Parathyroid adenoma (tissue), 2 donors: ENCODE results near the gene RAP1GAP2.

ENCODE experiments used
- H2AFZ ChIP-seq: fragments of 300-600 bp; sonication (generic); one replicate; pipeline ENCODE4 v1.7.0; 2017; ENCODE audit warnings: antibody characterized with exemption, mild to moderate bottlenecking
- H3K27ac ChIP-seq: fragments of 300-600 bp; sonication (generic); one replicate; pipeline ENCODE4 v1.7.0; 2017
- H3K27me3 ChIP-seq: fragments of 300-600 bp; sonication (generic); one replicate; pipeline ENCODE4 v1.7.0; 2017; ENCODE audit warnings: low read length; ENCODE audit not compliant: control insufficient read depth, insufficient read depth
- H3K36me3 ChIP-seq: fragments of 300-600 bp; sonication (generic); one replicate; pipeline ENCODE4 v1.7.0; 2017; ENCODE audit warnings: low read length; ENCODE audit not compliant: control insufficient read depth, insufficient read depth
- H3K4me1 ChIP-seq: fragments of 300-600 bp; sonication (generic); one replicate; pipeline ENCODE4 v1.7.0; 2017; ENCODE audit warnings: control low read depth
- H3K4me2 ChIP-seq: fragments of 300-600 bp; sonication (generic); one replicate; pipeline ENCODE4 v1.7.0; 2017; ENCODE audit warnings: low read length
- H3K4me3 ChIP-seq: fragments of 300-600 bp; sonication (generic); one replicate; pipeline ENCODE4 v1.7.0; 2017; ENCODE audit warnings: low read depth, low read length
- H3K79me2 ChIP-seq: fragments of 300-600 bp; sonication (generic); one replicate; pipeline ENCODE4 v1.7.0; 2017; ENCODE audit warnings: control low read depth
- H3K9ac ChIP-seq: fragments of 300-600 bp; sonication (generic); one replicate; pipeline ENCODE4 v1.7.0; 2017; ENCODE audit warnings: mild to moderate bottlenecking
- H3K9me3 ChIP-seq: fragments of 300-600 bp; sonication (generic); one replicate; pipeline ENCODE4 v1.7.0; 2017; ENCODE audit warnings: low read length; ENCODE audit not compliant: control insufficient read depth
- CTCF ChIP-seq: fragments of 300-600 bp; sonication (generic); IDR thresholded peaks from one replicate; pipeline ENCODE4 v1.7.0; 2017; ENCODE audit warnings: antibody characterized with exemption, mild to moderate bottlenecking
- donor health status: primary hyperparathyroidism.

The RAP1GAP2 gene

GRCh38 chr17:2980211-2980903 lies 184.1 kb downstream of the RAP1GAP2 start:
- Histone ChIP-seq H3K36me3 (no peaks in the 10 kb centered on the region), H3K79me2 (no peaks in the 10 kb centered on the region), H3K27me3 (no peaks in the 10 kb centered on the region), H3K9me3 (no peaks in the 10 kb centered on the region), H3K27ac (no peak overlapping the region), H2AFZ (no peak overlapping the region), H3K4me1 (no peaks in the 10 kb centered on the region), H3K4me3 (no peak overlapping the region), H3K4me2 (no peak overlapping the region), H3K9ac (no peak overlapping the region)
- no peak for TF ChIP-seq CTCF

GRCh38 chr17:2980904-2981246 lies 184.6 kb downstream of the RAP1GAP2 start:
- no peak for TF ChIP-seq CTCF
- Histone ChIP-seq H3K9ac (no peak overlapping the region), H3K4me3 (no peak overlapping the region), H3K4me1 (no peaks in the 10 kb centered on the region), H3K27ac (no peak overlapping the region), H3K79me2 (no peaks in the 10 kb centered on the region), H2AFZ (no peak overlapping the region), H3K36me3 (no peaks in the 10 kb centered on the region), H3K9me3 (no peaks in the 10 kb centered on the region), H3K4me2 (no peak overlapping the region), H3K27me3 (no peaks in the 10 kb centered on the region)

GRCh38 chr17:2981325-2981724 lies 185.1 kb downstream of the RAP1GAP2 start:
- no peak overlapping the region for H3K4me3 ChIP-seq
- no peaks in the 10 kb centered on the region for H3K27me3 ChIP-seq
- no peaks in the 10 kb centered on the region for H3K9me3 ChIP-seq
- H3K4me2 ChIP-seq: no peak overlapping the region
- no peak for TF ChIP-seq CTCF
- H3K36me3 ChIP-seq: no peaks in the 10 kb centered on the region
- H3K9ac ChIP-seq: no peak overlapping the region
- H3K27ac ChIP-seq: no peak overlapping the region
- H3K4me1 ChIP-seq: no peaks in the 10 kb centered on the region
- H3K79me2 ChIP-seq: no peaks in the 10 kb centered on the region
- no peak overlapping the region for H2AFZ ChIP-seq

- H3K4me2 ChIP-seq: no peak overlapping the region
- no peak overlapping the region for H3K9ac ChIP-seq
- H3K4me1 ChIP-seq: no peaks in the 10 kb centered on the region
- no peak overlapping the region for H3K4me3 ChIP-seq
- H3K27me3 ChIP-seq: no peaks in the 10 kb centered on the region
- H3K9me3 ChIP-seq: no peaks in the 10 kb centered on the region
- no peak overlapping the region for H3K27ac ChIP-seq
- no peak for TF ChIP-seq CTCF
- H3K36me3 ChIP-seq: no peaks in the 10 kb centered on the region
- H2AFZ ChIP-seq: no peak overlapping the region
- no peaks in the 10 kb centered on the region for H3K79me2 ChIP-seq
Measured at GRCh38 chr17:2982854-2983253, 186.6 kb downstream of the RAP1GAP2 start.

GRCh38 chr17:2983255-2983654 lies 187.0 kb downstream of the RAP1GAP2 start:
- Histone ChIP-seq H3K4me1 (no peaks in the 10 kb centered on the region), H3K36me3 (no peaks in the 10 kb centered on the region), H3K9ac (no peak overlapping the region), H3K9me3 (no peaks in the 10 kb centered on the region), H3K27me3 (no peaks in the 10 kb centered on the region), H2AFZ (no peak overlapping the region), H3K4me2 (no peak overlapping the region), H3K27ac (no peak overlapping the region), H3K4me3 (no peak overlapping the region), H3K79me2 (no peaks in the 10 kb centered on the region)
- no peak for TF ChIP-seq CTCF
